ENCODE results near the gene LDLRAD1.
"Not testable (repeated sequence)": the region's sequence is repeated elsewhere in the genome, so short reads cannot be mapped to it uniquely, and the experiment has no call there.

LDLRAD1 gene

DNA sequence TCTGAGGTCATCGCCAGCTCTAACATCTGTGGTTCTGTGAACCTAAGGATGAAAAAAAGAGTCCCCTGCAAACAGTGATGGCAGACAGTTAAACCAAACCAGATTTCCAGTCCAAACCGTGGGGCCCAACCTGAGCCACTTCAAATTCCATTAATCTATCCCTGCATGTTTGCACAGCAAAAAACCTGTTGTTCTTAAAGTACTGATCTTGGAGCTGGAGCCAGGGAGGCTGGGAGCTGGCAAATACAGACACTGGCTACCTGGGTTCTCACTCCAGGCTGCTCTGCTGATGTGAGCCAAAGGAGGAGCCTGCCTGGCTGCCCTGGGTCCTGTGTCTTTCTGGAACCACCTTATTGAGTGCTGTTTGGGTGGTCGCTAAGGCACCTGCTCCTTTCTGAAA, 16.4 kb downstream of the LDLRAD1 start:
- TF ChIP-seq, protein P1, sequence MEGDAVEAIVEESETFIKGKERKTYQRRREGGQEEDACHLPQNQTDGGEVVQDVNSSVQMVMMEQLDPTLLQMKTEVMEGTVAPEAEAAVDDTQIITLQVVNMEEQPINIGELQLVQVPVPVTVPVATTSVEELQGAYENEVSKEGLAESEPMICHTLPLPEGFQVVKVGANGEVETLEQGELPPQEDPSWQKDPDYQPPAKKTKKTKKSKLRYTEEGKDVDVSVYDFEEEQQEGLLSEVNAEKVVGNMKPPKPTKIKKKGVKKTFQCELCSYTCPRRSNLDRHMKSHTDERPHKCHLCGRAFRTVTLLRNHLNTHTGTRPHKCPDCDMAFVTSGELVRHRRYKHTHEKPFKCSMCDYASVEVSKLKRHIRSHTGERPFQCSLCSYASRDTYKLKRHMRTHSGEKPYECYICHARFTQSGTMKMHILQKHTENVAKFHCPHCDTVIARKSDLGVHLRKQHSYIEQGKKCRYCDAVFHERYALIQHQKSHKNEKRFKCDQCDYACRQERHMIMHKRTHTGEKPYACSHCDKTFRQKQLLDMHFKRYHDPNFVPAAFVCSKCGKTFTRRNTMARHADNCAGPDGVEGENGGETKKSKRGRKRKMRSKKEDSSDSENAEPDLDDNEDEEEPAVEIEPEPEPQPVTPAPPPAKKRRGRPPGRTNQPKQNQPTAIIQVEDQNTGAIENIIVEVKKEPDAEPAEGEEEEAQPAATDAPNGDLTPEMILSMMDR (IDR thresholded peaks at IDR 0.05; ENCODE audit: extremely low read depth, missing control alignments): no peak
- DNase-seq (ENCODE audit: low spot score): no peak

DNA sequence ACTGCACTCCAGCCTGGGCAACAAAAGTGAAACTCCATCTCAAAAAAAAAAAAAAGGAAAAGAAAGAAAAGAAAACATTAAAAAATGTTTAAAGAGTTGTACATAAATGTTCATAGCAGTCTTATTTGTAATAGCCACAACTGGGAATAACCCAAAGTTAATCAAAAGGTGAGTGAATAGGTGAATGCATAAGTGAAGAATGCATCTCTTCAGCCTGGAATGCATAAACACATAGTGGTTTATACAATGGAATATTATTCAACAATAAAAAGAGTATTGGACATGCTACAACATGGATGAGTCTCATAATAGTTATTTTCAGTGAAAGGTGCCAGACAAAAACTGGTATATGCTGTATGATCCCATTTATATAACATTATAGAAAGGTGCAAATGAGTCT, 18.1 kb downstream of the LDLRAD1 start:
- TF ChIP-seq, protein P1 (IDR thresholded peaks at IDR 0.05; ENCODE audit: extremely low read depth, missing control alignments): no peak
- DNase-seq (ENCODE audit: low spot score): no peak

GRCh38 chr1:53998223-53998622, 19.8 kb downstream of the LDLRAD1 start:
- no peak for DNase-seq (ENCODE audit: low spot score)

DNA sequence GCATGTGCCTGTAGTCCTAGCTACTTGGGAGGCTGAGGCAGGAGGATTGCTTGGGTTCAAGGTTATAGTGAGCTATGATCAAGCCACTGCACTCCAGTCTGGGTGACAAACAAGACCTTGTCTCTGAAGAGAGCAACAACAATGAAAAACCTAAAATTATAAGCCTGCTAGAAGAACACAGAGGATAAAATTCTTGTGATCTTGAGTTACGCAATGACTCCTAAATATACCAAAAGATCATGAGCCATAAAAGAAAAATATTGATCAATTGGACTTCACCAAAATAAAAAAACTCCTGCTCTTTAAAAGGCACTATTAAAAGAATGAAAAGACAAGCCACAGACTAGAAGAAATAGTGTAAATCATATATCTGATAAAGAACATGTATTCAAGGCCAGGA, 22.3 kb downstream of the LDLRAD1 start:
- TF ChIP-seq, protein P1 (IDR thresholded peaks at IDR 0.05; ENCODE audit: extremely low read depth, missing control alignments): no peak
- DNase-seq (ENCODE audit: low spot score): no peak

More at GRCh38 chr1:53998223-53998622, 19.8 kb downstream of the LDLRAD1 start:
- TF ChIP-seq, protein P1 (IDR thresholded peaks at IDR 0.05; ENCODE audit: extremely low read depth, missing control alignments): no peak

GRCh38 chr1:53994516-53994915, 23.5 kb downstream of the LDLRAD1 start:
- not testable (repeated sequence) for DNase-seq (ENCODE audit: low spot score)

GRCh38 chr1:53992085-53992874, 25.7 kb downstream of the LDLRAD1 start:
- TF ChIP-seq, protein P1 (IDR thresholded peaks at IDR 0.05; ENCODE audit: extremely low read depth, missing control alignments): no peak
- no peak for DNase-seq (ENCODE audit: low spot score)

DNA sequence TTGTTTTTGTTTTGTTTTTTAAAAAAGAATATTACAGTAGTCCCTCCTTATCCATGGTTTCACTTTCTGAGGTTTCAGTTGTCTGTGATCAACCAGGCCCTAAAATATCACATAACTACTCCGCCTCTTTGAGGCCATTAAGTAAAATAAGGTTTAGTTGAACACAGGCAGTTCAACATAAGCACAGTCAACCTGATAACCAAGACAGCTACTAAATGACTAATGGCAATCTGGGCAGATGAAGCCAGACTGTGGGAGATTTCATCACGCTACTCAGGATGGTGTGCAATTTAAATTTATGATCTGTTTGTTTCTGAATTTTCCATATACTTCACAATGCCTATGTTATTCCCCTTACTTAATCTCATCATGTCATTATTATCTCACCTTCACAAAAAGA, 30.1 kb downstream of the LDLRAD1 start:
- no peak for DNase-seq (ENCODE audit: low spot score)

More for the DNA sequence above, 30.1 kb downstream of the LDLRAD1 start:
- TF ChIP-seq, protein P1 (IDR thresholded peaks at IDR 0.05; ENCODE audit: extremely low read depth, missing control alignments): no peak

Data from GM20000 (cell line).